Ectodermal cell (in vitro differentiated cells): Measurements from ENCODE around the gene C10orf67.
A peak's percentile ranks its signal among the peaks of the same experiment; 100 is the strongest.

ENCODE experiments used
- H3K27ac ChIP-seq: 2 replicates; pipeline ENCODE4 v1.7.0; 2013; ENCODE audit warnings: mild to moderate bottlenecking, low read depth, low read length; ENCODE audit not compliant: insufficient read depth, poor library complexity, severe bottlenecking
- H3K27me3 ChIP-seq: 2 replicates; pipeline ENCODE4 v1.7.0; 2013; ENCODE audit warnings: mild to moderate bottlenecking, low read length; ENCODE audit not compliant: insufficient read depth, control insufficient read depth, poor library complexity, severe bottlenecking
- H3K36me3 ChIP-seq: one replicate; pipeline ENCODE4 v1.7.0; 2013; ENCODE audit warnings: low read length; ENCODE audit not compliant: control insufficient read depth, insufficient read depth
- H3K4me1 ChIP-seq: one replicate; pipeline ENCODE4 v1.7.0; 2013; ENCODE audit warnings: low read length; ENCODE audit not compliant: control insufficient read depth, insufficient read depth
- H3K4me3 ChIP-seq: 2 replicates; pipeline ENCODE4 v1.7.0; 2013; ENCODE audit warnings: low read depth, low read length, control low read depth; ENCODE audit not compliant: insufficient read depth
- H3K9me3 ChIP-seq: 2 replicates; pipeline ENCODE4 v1.7.0; 2013; ENCODE audit warnings: mild to moderate bottlenecking, low read length, moderate library complexity; ENCODE audit not compliant: control insufficient read depth
- WGBS, 2 experiments: methylation state at CpG; one replicate each; pipeline ENCODE4 v1.1.7; 2013; ENCODE audit warnings: missing lambda C conversion rate in 2 of 2; 5-methylcytosine and 5-hydroxymethylcytosine counted together

Gene C10orf67

DNA sequence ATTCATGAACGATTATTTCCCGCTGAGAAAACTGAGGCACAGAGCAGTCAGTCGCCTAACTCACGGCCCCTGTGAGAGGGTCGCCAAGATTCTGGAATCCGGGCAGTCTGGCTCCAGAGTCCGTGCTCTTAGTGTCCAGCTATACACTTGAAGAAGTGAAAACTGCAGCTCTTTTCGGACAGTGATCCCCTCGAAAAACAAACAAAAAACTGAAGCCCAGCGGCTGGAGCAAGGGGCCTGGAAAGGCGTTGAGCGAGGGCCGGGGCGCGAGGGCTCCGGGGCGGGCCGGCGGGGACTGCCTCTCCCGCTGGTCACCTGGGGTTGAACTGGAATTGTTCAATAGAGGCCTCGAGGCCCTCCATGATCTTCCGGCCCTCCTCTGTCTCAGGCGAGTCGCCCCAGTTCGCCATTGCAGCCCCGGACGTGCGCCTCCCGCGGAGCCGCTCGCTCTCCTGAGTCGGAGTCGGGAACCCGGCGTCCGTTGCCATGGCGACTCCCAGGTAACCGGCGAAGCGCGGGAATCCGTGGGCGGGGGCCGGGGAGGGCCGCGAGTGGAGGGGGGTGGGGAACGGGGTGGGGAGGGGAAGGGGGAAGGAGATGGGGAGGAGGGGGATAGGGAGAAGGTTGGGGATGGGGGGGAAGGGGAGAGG is 881 bp downstream of the C10orf67 start:
- H3K9me3 ChIP-seq = no peaks in the 10 kb centered on the region
- H3K4me3 ChIP-seq = peak overlapping the region; percentile 23
- H3K27me3 ChIP-seq = peaks cover 4% of the 10 kb centered on the region
- peaks cover 21% of the 10 kb centered on the region for H3K4me1 ChIP-seq
- 3 to 4% methylated on average over 37 to 41 of the region's 48 CpGs for WGBS, 2 experiments
- peak overlapping the region; percentile 72 for H3K27ac ChIP-seq
- H3K36me3 ChIP-seq = no peaks in the 10 kb centered on the region

GRCh38 chr10:23342213-23342884 is 2.2 kb downstream of the C10orf67 start:
- WGBS, 2 experiments = 90% methylated on average over 11 of the region's 11 CpGs
- H3K4me1 ChIP-seq = peaks cover 21% of the 10 kb centered on the region
- no peaks in the 10 kb centered on the region for H3K9me3 ChIP-seq
- no peak overlapping the region for H3K4me3 ChIP-seq
- H3K27me3 ChIP-seq = peaks cover 4% of the 10 kb centered on the region
- H3K36me3 ChIP-seq = no peaks in the 10 kb centered on the region
- no peak overlapping the region for H3K27ac ChIP-seq

DNA sequence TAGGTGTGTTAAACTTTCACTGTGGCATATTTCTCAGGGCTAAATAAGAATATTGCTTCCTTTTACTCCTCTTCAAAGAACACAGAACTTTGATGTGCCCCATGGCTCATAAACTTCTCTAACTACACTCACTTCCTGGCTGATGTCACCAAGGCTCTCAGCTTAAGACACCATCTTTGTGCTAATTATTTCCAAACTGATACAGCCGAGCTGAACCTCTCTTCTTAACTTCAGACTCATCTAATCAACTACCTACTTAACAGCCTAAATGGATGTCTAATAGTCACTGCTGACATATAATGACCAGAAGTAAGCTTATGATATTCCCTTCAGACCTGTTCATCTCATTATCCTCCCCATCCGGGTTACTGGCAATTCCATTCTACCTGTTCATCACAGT is 3.6 kb downstream of the C10orf67 start:
- 75 to 82% methylated on average over 2 of the region's 2 CpGs for WGBS, 2 experiments
- H3K36me3 ChIP-seq = no peaks in the 10 kb centered on the region

DNA sequence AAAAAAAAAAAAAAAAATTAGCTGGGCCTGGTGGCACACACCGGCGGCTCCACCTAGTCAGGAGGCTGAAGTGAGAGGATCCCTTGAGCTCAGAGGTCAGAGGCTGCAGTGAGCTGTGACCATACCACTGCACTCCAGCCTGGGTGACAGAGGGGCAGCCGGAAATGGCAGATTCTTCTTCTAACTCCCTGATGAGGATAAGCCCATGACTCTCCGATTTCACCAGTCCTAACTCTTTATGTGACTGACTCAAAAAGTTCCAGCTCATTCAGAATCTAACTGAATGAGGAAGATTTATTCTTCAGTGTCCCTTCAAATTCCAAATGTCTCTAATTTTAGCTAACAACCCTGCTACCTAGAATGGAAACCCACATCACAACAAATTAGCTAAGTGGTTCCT is 4.2 kb downstream of the C10orf67 start:
- H3K27me3 ChIP-seq = peaks cover 4% of the 10 kb centered on the region
- no peaks in the 10 kb centered on the region for H3K9me3 ChIP-seq
- no peak overlapping the region for H3K27ac ChIP-seq
- peaks cover 20% of the 10 kb centered on the region for H3K4me1 ChIP-seq
- H3K4me3 ChIP-seq = no peak overlapping the region
- H3K36me3 ChIP-seq = no peaks in the 10 kb centered on the region
- 90 to 93% methylated on average over 4 of the region's 4 CpGs for WGBS, 2 experiments

More for the DNA sequence above, 3.6 kb downstream of the C10orf67 start:
- Histone ChIP-seq H3K9me3 (no peaks in the 10 kb centered on the region), H3K4me1 (peaks cover 21% of the 10 kb centered on the region), H3K4me3 (no peak overlapping the region), H3K27me3 (peaks cover 4% of the 10 kb centered on the region), H3K27ac (no peak overlapping the region)

GRCh38 chr10:23338886-23339285 is 5.7 kb downstream of the C10orf67 start:
- Histone ChIP-seq H3K36me3 (no peaks in the 10 kb centered on the region), H3K27ac (no peak overlapping the region), H3K27me3 (peaks cover 4% of the 10 kb centered on the region), H3K4me1 (peaks cover 13% of the 10 kb centered on the region), H3K4me3 (no peak overlapping the region), H3K9me3 (no peaks in the 10 kb centered on the region)
- 91 to 100% methylated on average over 1 of the region's 1 CpG for WGBS, 2 experiments

- Histone ChIP-seq H3K36me3 (no peaks in the 10 kb centered on the region), H3K4me1 (peaks cover 10% of the 10 kb centered on the region), H3K4me3 (no peak overlapping the region), H3K27ac (no peak overlapping the region), H3K27me3 (peaks cover 1% of the 10 kb centered on the region), H3K9me3 (no peaks in the 10 kb centered on the region)
- WGBS, 2 experiments = 79 to 85% methylated on average over 11 of the region's 11 CpGs
Observed at GRCh38 chr10:23338155-23338828, 6.3 kb downstream of the C10orf67 start.

DNA sequence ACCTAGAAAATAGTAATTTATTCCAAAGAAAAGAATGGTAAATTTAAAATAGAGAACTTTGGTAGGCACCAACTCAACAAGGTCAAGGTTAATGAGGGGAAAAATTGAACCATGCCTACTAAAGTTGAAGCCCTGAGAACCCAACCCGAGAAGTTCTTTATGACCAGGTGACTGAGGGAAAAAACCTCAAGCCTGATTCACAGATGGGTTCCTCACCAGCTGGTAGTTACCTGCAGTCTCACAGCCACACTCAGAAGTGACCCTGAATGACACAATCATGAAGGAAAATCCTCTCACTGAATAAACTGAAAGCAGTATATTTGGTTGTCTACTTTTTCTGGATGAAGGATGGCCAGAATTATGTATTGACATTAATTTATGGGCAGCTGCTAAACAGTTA is 7.0 kb downstream of the C10orf67 start:
- Histone ChIP-seq H3K36me3 (no peaks in the 10 kb centered on the region), H3K27ac (no peak overlapping the region), H3K4me3 (no peak overlapping the region), H3K9me3 (no peaks in the 10 kb centered on the region), H3K27me3 (no peaks in the 10 kb centered on the region), H3K4me1 (peaks cover 4% of the 10 kb centered on the region)
- 83 to 88% methylated on average over 1 of the region's 1 CpG for WGBS, 2 experiments

DNA sequence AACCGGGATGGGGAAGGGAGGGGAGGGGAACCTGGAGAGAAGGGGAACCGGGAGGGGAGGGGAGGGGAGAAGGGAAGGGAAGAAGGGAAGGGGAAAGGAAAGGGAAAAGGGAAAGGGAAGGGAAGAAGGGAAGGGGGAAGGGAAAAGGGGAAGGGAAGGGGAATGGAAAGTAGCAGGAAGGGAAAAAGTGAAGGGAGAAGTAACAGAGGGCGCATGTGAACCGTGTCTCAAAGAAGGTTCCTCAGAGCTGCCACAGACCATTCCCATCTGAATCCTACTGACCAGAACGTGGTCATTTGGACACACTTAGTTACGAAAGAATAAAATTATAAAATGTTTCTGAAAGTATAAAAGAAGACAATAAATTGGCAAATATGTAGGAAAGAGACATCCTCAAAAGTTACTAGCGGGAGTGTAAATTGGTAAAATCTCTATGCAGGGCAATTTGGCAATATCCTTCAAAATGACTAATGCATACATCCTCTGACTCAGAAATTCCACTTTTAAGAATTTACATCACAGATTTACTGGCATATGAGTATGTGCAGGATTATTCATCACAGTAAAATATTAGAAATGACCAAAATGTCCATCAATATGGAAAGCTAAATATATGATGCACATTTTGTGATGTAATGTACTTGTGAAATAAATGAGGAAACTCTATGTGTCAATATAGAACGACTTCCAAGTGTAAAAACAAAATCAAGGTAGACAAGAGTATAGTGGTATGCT is 12.9 kb downstream of the C10orf67 start:
- no peaks in the 10 kb centered on the region for H3K9me3 ChIP-seq

GRCh38 chr10:23330948-23331347 is 13.6 kb downstream of the C10orf67 start:
- Histone ChIP-seq H3K9me3 (no peaks in the 10 kb centered on the region), H3K27ac (no peak overlapping the region), H3K4me3 (no peak overlapping the region), H3K4me1 (no peaks in the 10 kb centered on the region), H3K27me3 (no peaks in the 10 kb centered on the region), H3K36me3 (no peaks in the 10 kb centered on the region)
- WGBS, 2 experiments = 70 to 79% methylated on average over 7 of the region's 7 CpGs

More for the DNA sequence above, 12.9 kb downstream of the C10orf67 start:
- Histone ChIP-seq H3K27ac (no peak overlapping the region), H3K27me3 (no peaks in the 10 kb centered on the region), H3K36me3 (no peaks in the 10 kb centered on the region), H3K4me3 (no peak overlapping the region), H3K4me1 (no peaks in the 10 kb centered on the region)
- 82 to 83% methylated on average over 7 to 8 of the region's 8 CpGs for WGBS, 2 experiments
